ENCODE measurements around the gene EIF4H. TPM values are rescaled to one million over a fixed set of nuclear protein-coding genes. Genes with fewer than 3 reads are reported as not detected.

The EIF4H gene
- total RNA-seq, 1 donor: 295 TPM

DNA sequence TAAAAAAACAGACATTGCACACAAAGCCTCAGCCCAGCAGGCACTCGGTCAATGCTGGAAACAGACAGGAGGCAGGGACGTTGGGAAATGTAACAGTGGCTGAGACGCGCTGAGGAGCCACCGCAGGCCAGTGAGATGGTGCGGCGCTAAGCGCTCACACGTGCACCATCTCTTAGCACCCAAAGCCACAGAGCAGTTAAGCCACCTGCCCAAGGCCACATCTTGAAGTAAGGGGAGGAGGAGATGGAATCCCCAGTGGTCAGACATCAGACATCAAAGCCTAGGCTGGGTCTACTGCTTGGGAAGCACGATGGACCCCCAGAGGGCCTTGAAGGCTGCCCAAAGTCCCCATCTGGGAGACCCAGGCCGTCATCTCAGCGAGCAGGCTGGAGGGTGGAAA lies 51.2 kb downstream of the EIF4H start:
- Histone ChIP-seq H3K4me2 (ENCODE audit: insufficient read depth, low read length) (no peak overlapping the region), H3K9me3 (ENCODE audit: low read depth, low read length) (no peaks in the 10 kb centered on the region), H3K4me1 (ENCODE audit: insufficient read depth, low read length) (peaks cover 3% of the 10 kb centered on the region), H3K36me3 (ENCODE audit: insufficient read depth, low read length) (peaks cover 5% of the 10 kb centered on the region), H3K79me2 (ENCODE audit: insufficient read depth, low read length) (no peaks in the 10 kb centered on the region), H3K27ac (ENCODE audit: low read depth, low read length) (no peak overlapping the region), H3K27me3 (ENCODE audit: insufficient read depth, low read length) (no peaks in the 10 kb centered on the region), H4K20me1 (ENCODE audit: insufficient read depth, low read length) (no peaks in the 10 kb centered on the region), H3K4me3 (ENCODE audit: insufficient read depth, low read length) (no peak overlapping the region), H2AFZ (ENCODE audit: low read length) (no peak overlapping the region)
- TF ChIP-seq CTCF (IDR thresholded peaks at IDR 0.05; ENCODE audit: extremely low read depth, low read depth, low read length): no peak
- no peak for DNase-seq (ENCODE audit: insufficient read length, low spot score, missing footprints)

DNA sequence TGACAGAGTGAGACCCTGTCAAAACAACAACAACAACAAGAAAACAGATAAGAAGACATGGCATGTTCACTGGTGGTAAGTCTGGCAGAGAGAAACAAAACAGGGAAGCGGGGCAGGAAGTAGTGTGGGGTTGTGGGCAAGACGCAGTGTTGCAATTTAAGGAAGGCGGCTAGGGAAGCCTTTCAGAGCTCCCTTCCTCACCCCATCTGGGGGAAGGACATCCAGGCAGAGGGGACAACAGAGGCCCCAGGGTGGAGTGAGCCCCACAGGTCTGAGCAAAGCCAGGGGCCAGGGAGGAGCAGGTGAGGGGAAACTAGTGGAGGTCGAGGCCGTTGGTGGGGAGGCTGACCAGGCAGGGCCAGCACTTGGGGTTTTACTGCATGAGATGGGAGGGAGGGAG lies 52.5 kb downstream of the EIF4H start:
- Histone ChIP-seq H3K36me3 (ENCODE audit: insufficient read depth, low read length) (peaks cover 5% of the 10 kb centered on the region), H2AFZ (ENCODE audit: low read length) (no peak overlapping the region)

DNA sequence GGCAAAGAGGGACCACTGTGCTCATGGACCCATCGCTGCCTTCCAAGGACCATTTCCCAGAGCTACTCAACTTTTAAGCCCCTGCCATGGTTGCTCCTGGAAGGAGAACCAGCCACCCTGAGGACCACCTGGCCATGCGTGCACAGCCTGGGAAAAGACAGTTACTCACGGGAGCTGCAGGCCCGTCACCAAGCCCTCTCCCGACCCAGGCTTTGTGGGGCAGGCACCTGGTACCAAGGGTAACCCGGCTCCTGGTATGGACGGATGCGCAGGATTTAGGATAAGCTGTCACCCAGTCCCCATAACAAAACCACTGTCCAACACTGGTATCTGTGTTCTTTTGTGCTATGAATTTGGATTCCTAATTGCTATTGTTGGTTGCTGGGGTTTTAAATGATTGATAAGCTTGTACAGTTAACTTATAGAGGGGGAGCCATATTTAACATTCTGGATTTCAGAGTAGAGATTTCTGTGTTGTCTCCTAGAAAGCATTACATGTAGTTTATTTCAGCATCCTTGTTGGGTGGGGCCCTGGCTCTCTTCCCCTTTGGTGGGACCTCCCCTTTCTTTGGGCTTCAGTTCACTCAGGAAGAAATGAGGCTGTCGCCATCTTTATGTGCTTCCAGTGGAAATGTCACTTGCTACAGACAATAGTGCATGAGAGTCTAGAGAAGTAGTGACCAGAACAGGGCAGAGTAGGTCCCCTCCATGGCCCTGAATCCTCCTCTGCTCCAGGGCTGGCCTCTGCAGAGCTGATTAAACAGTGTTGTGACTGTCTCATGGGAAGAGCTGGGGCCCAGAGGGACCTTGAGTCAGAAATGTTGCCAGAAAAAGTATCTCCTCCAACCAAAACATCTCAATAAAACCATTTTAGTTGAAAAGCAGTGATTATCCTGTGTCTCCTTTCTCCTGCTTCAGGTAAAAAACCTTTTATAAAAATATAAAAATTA lies 55.1 kb downstream of the EIF4H start:
- H3K4me1 ChIP-seq (ENCODE audit: insufficient read depth, low read length): peaks cover 3% of the 10 kb centered on the region
- TF ChIP-seq CTCF (IDR thresholded peaks at IDR 0.05; ENCODE audit: extremely low read depth, low read depth, low read length): no peak
- H3K27ac ChIP-seq (ENCODE audit: low read depth, low read length): no peak overlapping the region
- peaks cover 14% of the 10 kb centered on the region for H3K36me3 ChIP-seq (ENCODE audit: insufficient read depth, low read length)
- no peaks in the 10 kb centered on the region for H3K27me3 ChIP-seq (ENCODE audit: insufficient read depth, low read length)
- H3K4me2 ChIP-seq (ENCODE audit: insufficient read depth, low read length): no peak overlapping the region
- no peak overlapping the region for H2AFZ ChIP-seq (ENCODE audit: low read length)
- H3K9me3 ChIP-seq (ENCODE audit: low read depth, low read length): no peaks in the 10 kb centered on the region
- H3K4me3 ChIP-seq (ENCODE audit: insufficient read depth, low read length): no peak overlapping the region
- peak; percentile 87 for DNase-seq (ENCODE audit: insufficient read length, low spot score, missing footprints)
- H3K79me2 ChIP-seq (ENCODE audit: insufficient read depth, low read length): no peaks in the 10 kb centered on the region
- no peaks in the 10 kb centered on the region for H4K20me1 ChIP-seq (ENCODE audit: insufficient read depth, low read length)

More for the DNA sequence above, 52.5 kb downstream of the EIF4H start:
- no peak for TF ChIP-seq CTCF (IDR thresholded peaks at IDR 0.05; ENCODE audit: extremely low read depth, low read depth, low read length)
- Histone ChIP-seq H3K4me3 (ENCODE audit: insufficient read depth, low read length) (no peak overlapping the region), H3K4me1 (ENCODE audit: insufficient read depth, low read length) (peaks cover 3% of the 10 kb centered on the region), H4K20me1 (ENCODE audit: insufficient read depth, low read length) (no peaks in the 10 kb centered on the region), H3K27ac (ENCODE audit: low read depth, low read length) (no peak overlapping the region), H3K4me2 (ENCODE audit: insufficient read depth, low read length) (no peak overlapping the region), H3K27me3 (ENCODE audit: insufficient read depth, low read length) (no peaks in the 10 kb centered on the region), H3K9me3 (ENCODE audit: low read depth, low read length) (no peaks in the 10 kb centered on the region), H3K79me2 (ENCODE audit: insufficient read depth, low read length) (no peaks in the 10 kb centered on the region)
- no peak for DNase-seq (ENCODE audit: insufficient read length, low spot score, missing footprints)

- no peak overlapping the region for H2AFZ ChIP-seq (ENCODE audit: low read length)
- no peaks in the 10 kb centered on the region for H3K9me3 ChIP-seq (ENCODE audit: low read depth, low read length)
- H3K27me3 ChIP-seq (ENCODE audit: insufficient read depth, low read length): no peaks in the 10 kb centered on the region
- no peaks in the 10 kb centered on the region for H4K20me1 ChIP-seq (ENCODE audit: insufficient read depth, low read length)
- H3K4me1 ChIP-seq (ENCODE audit: insufficient read depth, low read length): peaks cover 3% of the 10 kb centered on the region
- H3K27ac ChIP-seq (ENCODE audit: low read depth, low read length): no peak overlapping the region
- H3K4me2 ChIP-seq (ENCODE audit: insufficient read depth, low read length): no peak overlapping the region
- DNase-seq (ENCODE audit: insufficient read length, low spot score, missing footprints): no peak
- H3K4me3 ChIP-seq (ENCODE audit: insufficient read depth, low read length): no peak overlapping the region
- no peaks in the 10 kb centered on the region for H3K79me2 ChIP-seq (ENCODE audit: insufficient read depth, low read length)
- TF ChIP-seq CTCF (IDR thresholded peaks at IDR 0.05; ENCODE audit: extremely low read depth, low read depth, low read length): no peak
- H3K36me3 ChIP-seq (ENCODE audit: insufficient read depth, low read length): peaks cover 16% of the 10 kb centered on the region
Observed at GRCh38 chr7:74230446-74231231, 56.5 kb downstream of the EIF4H start.

All from osteoblast (primary cell).